Upper lobe of left lung (tissue), 4 donors: Measurements from ENCODE around the gene DRC3.
A peak's percentile ranks its signal among the peaks of the same experiment; 100 is the strongest.

Source experiments
- CTCF ChIP-seq, 6 experiments: fragments of 450-650 bp in 4 of 6; fragments of 200-600 bp in 2 of 6; sonication (generic) in 2 of 6; IDR thresholded peaks; one replicate each; pipeline ENCODE4 v1.5.1; 2016 to 2019; ENCODE audit warnings: antibody characterized with exemption in 6 of 6
- EP300 ChIP-seq, 4 donors: sonication (generic); formaldehyde crosslinking; IDR thresholded peaks; one replicate each; pipeline ENCODE4 v1.5.1; 2017; ENCODE audit warnings: antibody characterized with exemption in 4 of 4, control low read depth in 2 of 4
- POLR2A ChIP-seq, 4 donors: fragments of 450-650 bp; IDR thresholded peaks; one replicate each; pipeline ENCODE4 v1.5.1; 2016 to 2017; ENCODE audit warnings: antibody characterized with exemption in 4 of 4, mild to moderate bottlenecking in 2 of 4
- POLR2AphosphoS5 ChIP-seq, 2 donors: sonication (generic); formaldehyde crosslinking; IDR thresholded peaks; one replicate each; pipeline ENCODE4 v1.5.1; 2017; ENCODE audit warnings: antibody characterized with exemption in 2 of 2

- TF ChIP-seq CTCF (IDR thresholded peaks at IDR 0.05) (no peak), POLR2AphosphoS5 (IDR thresholded peaks at IDR 0.05) (no peak), POLR2A (IDR thresholded peaks at IDR 0.05) (peak in 1 of 4 donors; percentile 13), EP300 (IDR thresholded peaks at IDR 0.05) (no peak)
Observed at GRCh38 chr17:18025945-18026776, 53.5 kb downstream of the DRC3 start.
